HepG2 (cell line): Measurements from ENCODE around the gene CARHSP1. TPM values are rescaled to one million over a fixed set of nuclear protein-coding genes. Genes with fewer than 3 reads are reported as not detected.

ENCODE experiments used
- CCDC6 ChIP-seq: sonication (generic); formaldehyde crosslinking; IDR thresholded peaks from 2 replicates; pipeline ENCODE4 v1.8.1; 2022; ENCODE audit warnings: mild to moderate bottlenecking, missing genetic modification reagents, moderate library complexity
- CREBL2 ChIP-seq: sonication (generic); formaldehyde crosslinking; IDR thresholded peaks from 2 replicates; pipeline ENCODE4 v1.8.1; 2023; ENCODE audit warnings: missing genetic modification reagents, mild to moderate bottlenecking, borderline replicate concordance
- FOXP4 ChIP-seq: sonication (generic); formaldehyde crosslinking; IDR thresholded peaks from 2 replicates; pipeline ENCODE4 v1.4.0; 2020; ENCODE audit warnings: missing genetic modification reagents
- GPBP1L1 ChIP-seq: sonication (generic); formaldehyde crosslinking; IDR thresholded peaks from 2 replicates; pipeline ENCODE4 v1.5.0; 2020; ENCODE audit warnings: mild to moderate bottlenecking, missing genetic modification reagents
- GPN1 ChIP-seq: sonication (generic); formaldehyde crosslinking; IDR thresholded peaks from 2 replicates; pipeline ENCODE4 v1.5.1; 2020; ENCODE audit warnings: missing genetic modification reagents, borderline replicate concordance
- KLF9 ChIP-seq: IDR thresholded peaks from 2 replicates; pipeline ENCODE4 v1.6.1; 2016; ENCODE audit warnings: low read depth
- MAFK ChIP-seq, 2 experiments: IDR thresholded peaks in 1 of 2; conservative IDR thresholded peaks in 1 of 2; 2 replicates each; pipeline ENCODE4 v1.6.1; 2011; ENCODE audit warnings: improper control_type of control experiment in 2 of 2, low read length in 2 of 2
- MEIS1 ChIP-seq: sonication (generic); formaldehyde crosslinking; IDR thresholded peaks from 2 replicates; pipeline ENCODE4 v1.9.0; 2021; ENCODE audit warnings: mild to moderate bottlenecking, missing genetic modification reagents, moderate library complexity, borderline replicate concordance
- NCOR1 ChIP-seq: fragments of 200-600 bp; sonication (generic); IDR thresholded peaks from 2 replicates; pipeline ENCODE4 v1.7.0; 2017; ENCODE audit warnings: antibody characterized with exemption, low read length, borderline replicate concordance
- POGZ ChIP-seq: sonication (generic); formaldehyde crosslinking; IDR thresholded peaks from 2 replicates; pipeline ENCODE4 v1.4.0; 2020; ENCODE audit warnings: mild to moderate bottlenecking, missing genetic modification reagents
- RBM22 ChIP-seq: fragments of 200-400 bp; formaldehyde crosslinking; optimal IDR thresholded peaks from 2 replicates; pipeline ENCODE3; 2017; ENCODE audit warnings: mild to moderate bottlenecking, low read length, moderate library complexity
- TAF15 ChIP-seq: fragments of 200-400 bp; formaldehyde crosslinking; IDR thresholded peaks from one replicate; pipeline ENCODE4 v1.6.1; 2018; ENCODE audit warnings: mild to moderate bottlenecking, low read depth, low read length; ENCODE audit not compliant: poor library complexity, severe bottlenecking
- ZBTB37 ChIP-seq: sonication (generic); formaldehyde crosslinking; IDR thresholded peaks from 2 replicates; pipeline ENCODE4 v1.4.0; 2020; ENCODE audit warnings: mild to moderate bottlenecking, missing genetic modification reagents
- ZC3H13 ChIP-seq: sonication (generic); formaldehyde crosslinking; IDR thresholded peaks from 2 replicates; pipeline ENCODE4 v1.8.1; 2023; ENCODE audit warnings: mild to moderate bottlenecking, missing genetic modification reagents, moderate library complexity
- ZNF12 ChIP-seq: sonication (generic); formaldehyde crosslinking; IDR thresholded peaks from 2 replicates; pipeline ENCODE4 v1.5.0; 2020; ENCODE audit warnings: missing genetic modification reagents
- ZNF383 ChIP-seq: sonication (generic); formaldehyde crosslinking; IDR thresholded peaks from 2 replicates; pipeline ENCODE4 v1.4.0; 2020; ENCODE audit warnings: missing genetic modification reagents, mild to moderate bottlenecking, borderline replicate concordance
- ZNF674 ChIP-seq: sonication (generic); formaldehyde crosslinking; IDR thresholded peaks from 2 replicates; pipeline ENCODE4 v1.5.0; 2020; ENCODE audit warnings: low read depth, mild to moderate bottlenecking, missing genetic modification reagents
- ZNF740 ChIP-seq: sonication (generic); formaldehyde crosslinking; IDR thresholded peaks from 2 replicates; pipeline ENCODE4 v1.4.0; 2020; ENCODE audit warnings: missing genetic modification reagents
- ZNF75D ChIP-seq: sonication (generic); formaldehyde crosslinking; IDR thresholded peaks from 2 replicates; pipeline ENCODE4 v1.8.1; 2023; ENCODE audit warnings: missing genetic modification reagents, mild to moderate bottlenecking, borderline replicate concordance
- ZNF761 ChIP-seq: sonication (generic); formaldehyde crosslinking; conservative IDR thresholded peaks from 2 replicates; pipeline ENCODE4 v1.4.0; 2020; ENCODE audit warnings: mild to moderate bottlenecking, missing genetic modification reagents
- polyA plus RNA-seq, 8 experiments: library from polyadenylated mRNA; depleted of rRNA in 3 of 8; stranded (reverse) in 7 of 8; unstranded in 1 of 8; fragments of >200 nt; fragmentation: Illumina TruSeq in 4 of 8; extraction: Trizol in 4 of 8; gene quantifications; 2 replicates each; pipeline versions ENCODE4 v1.2.1 to v1.2.3, GENCODE V29; 2011 to 2016; ENCODE audit warnings: low read depth in 4 of 8, missing spikeins in 1 of 8, mixed read lengths in 1 of 8; ENCODE audit not compliant: insufficient read depth in 1 of 8
- total RNA-seq, 5 experiments: library from RNA; depleted of rRNA; stranded (reverse); fragments of >200 nt; fragmentation: Illumina TruSeq; extraction: Trizol; gene quantifications; 2 replicates each; pipeline ENCODE4 v1.2.3, GENCODE V29; 2016; ENCODE audit warnings: low read depth in 1 of 5

The CARHSP1 gene
- total and polyA plus RNA-seq, 2 of the 13 experiments (the other 11 are each of a cell fraction or from before 2014, with no cell fraction given): 173 to 345 TPM

- TF ChIP-seq ZNF383 (CRISPR knock-in tag) (0 out of 2 replicates have a peak, but pooled peaks have one; percentile 7), ZNF674 (no peak), GPBP1L1 (CRISPR knock-in tag) (no peak), ZNF761 (CRISPR knock-in tag) (no peak), ZNF12 (no peak), MAFK (conservative IDR thresholded peaks at IDR 0.05 in 1 of 2, IDR thresholded peaks at IDR 0.05 in 1 of 2; ENCODE audit: low read length in 2 of 2) (no peak), ZBTB37 (CRISPR knock-in tag) (no peak), POGZ (no peak), KLF9 (CRISPR knock-in tag) (no peak), GPN1 (CRISPR knock-in tag) (no peak), TAF15 (no peak), ZNF740 (CRISPR knock-in tag) (no peak), RBM22 (peak; percentile 93), CCDC6 (no peak), FOXP4 (CRISPR knock-in tag) (no peak), CREBL2 (CRISPR knock-in tag) (no peak), NCOR1 (no peak), ZNF75D (CRISPR knock-in tag) (no peak), ZC3H13 (peak; percentile 86; the same call in 1 of the 2 replicates), MEIS1 (CRISPR knock-in tag) (no peak)
Measured at GRCh38 chr16:8885674-8886592, 17.1 kb upstream of the CARHSP1 start (continued).
